Glutamatergic neuron (in vitro differentiated cells): ENCODE data around the gene ZNHIT1. TPM values are rescaled to one million over a fixed set of nuclear protein-coding genes. Genes with fewer than 3 reads are reported as not detected.

ENCODE experiments used
- DNase-seq: peaks from one replicate; pipeline ENCODE4 v3.0.0; 2022
- H3K27ac Mint-ChIP-seq: one replicate; pipeline ENCODE4 v1.8.0; 2020; ENCODE audit warnings: mild to moderate bottlenecking, mixed read lengths, inconsistent platforms; ENCODE audit not compliant: unreplicated experiment
- H3K27me3 Mint-ChIP-seq: one replicate; pipeline ENCODE4 v1.8.0; 2020; ENCODE audit warnings: mild to moderate bottlenecking, moderate library complexity, mixed read lengths, inconsistent platforms; ENCODE audit not compliant: unreplicated experiment
- H3K36me3 Mint-ChIP-seq: one replicate; pipeline ENCODE4 v1.8.0; 2020; ENCODE audit warnings: mild to moderate bottlenecking, mixed read lengths, inconsistent platforms; ENCODE audit not compliant: unreplicated experiment
- H3K4me1 Mint-ChIP-seq: one replicate; pipeline ENCODE4 v1.8.0; 2020; ENCODE audit warnings: mild to moderate bottlenecking, low read depth, mixed read lengths, inconsistent platforms; ENCODE audit not compliant: unreplicated experiment
- H3K4me3 Mint-ChIP-seq: one replicate; pipeline ENCODE4 v1.8.0; 2020; ENCODE audit warnings: mild to moderate bottlenecking, mixed read lengths, inconsistent platforms; ENCODE audit not compliant: unreplicated experiment
- H3K9me3 Mint-ChIP-seq: one replicate; pipeline ENCODE4 v1.8.0; 2020; ENCODE audit warnings: mild to moderate bottlenecking, moderate library complexity, mixed read lengths, inconsistent platforms; ENCODE audit not compliant: unreplicated experiment
- total RNA-seq: library from RNA; stranded (reverse); fragmentation: NEBNext Ultra II Directional; extraction: Animal tissue kit (Norgen Biotek cat#: 25700); gene quantifications from one replicate; pipeline ENCODE4 v1.2.1, GENCODE V29; 2021; ENCODE audit not compliant: unreplicated experiment
- TF ChIP-seq, protein P1 (sequence below): fragments of 200-600 bp; sonication (generic); IDR thresholded peaks from one replicate; pipeline ENCODE4 v1.5.0; 2021; ENCODE audit not compliant: partially characterized antibody, unreplicated experiment

The ZNHIT1 gene
- total RNA-seq, 1 donor from 2014 or later = 60.8 TPM

- TF ChIP-seq, protein P1, sequence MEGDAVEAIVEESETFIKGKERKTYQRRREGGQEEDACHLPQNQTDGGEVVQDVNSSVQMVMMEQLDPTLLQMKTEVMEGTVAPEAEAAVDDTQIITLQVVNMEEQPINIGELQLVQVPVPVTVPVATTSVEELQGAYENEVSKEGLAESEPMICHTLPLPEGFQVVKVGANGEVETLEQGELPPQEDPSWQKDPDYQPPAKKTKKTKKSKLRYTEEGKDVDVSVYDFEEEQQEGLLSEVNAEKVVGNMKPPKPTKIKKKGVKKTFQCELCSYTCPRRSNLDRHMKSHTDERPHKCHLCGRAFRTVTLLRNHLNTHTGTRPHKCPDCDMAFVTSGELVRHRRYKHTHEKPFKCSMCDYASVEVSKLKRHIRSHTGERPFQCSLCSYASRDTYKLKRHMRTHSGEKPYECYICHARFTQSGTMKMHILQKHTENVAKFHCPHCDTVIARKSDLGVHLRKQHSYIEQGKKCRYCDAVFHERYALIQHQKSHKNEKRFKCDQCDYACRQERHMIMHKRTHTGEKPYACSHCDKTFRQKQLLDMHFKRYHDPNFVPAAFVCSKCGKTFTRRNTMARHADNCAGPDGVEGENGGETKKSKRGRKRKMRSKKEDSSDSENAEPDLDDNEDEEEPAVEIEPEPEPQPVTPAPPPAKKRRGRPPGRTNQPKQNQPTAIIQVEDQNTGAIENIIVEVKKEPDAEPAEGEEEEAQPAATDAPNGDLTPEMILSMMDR = no peak
- Mint-ChIP-seq H3K27ac (no peak overlapping the region), H3K36me3 (peaks cover 6% of the 10 kb centered on the region), H3K27me3 (peaks cover 60% of the 10 kb centered on the region), H3K9me3 (peaks cover 7% of the 10 kb centered on the region), H3K4me3 (no peak overlapping the region), H3K4me1 (peaks cover 12% of the 10 kb centered on the region)
- no peak for DNase-seq
Measured at GRCh38 chr7:101173752-101174244, 44.2 kb upstream of the ZNHIT1 start.

GRCh38 chr7:101174322-101174854 lies 43.6 kb upstream of the ZNHIT1 start:
- peaks cover 4% of the 10 kb centered on the region for H3K9me3 Mint-ChIP-seq
- H3K4me3 Mint-ChIP-seq = no peak overlapping the region
- no peak for DNase-seq
- peaks cover 10% of the 10 kb centered on the region for H3K4me1 Mint-ChIP-seq
- peaks cover 57% of the 10 kb centered on the region for H3K27me3 Mint-ChIP-seq
- TF ChIP-seq, protein P1 = no peak
- H3K27ac Mint-ChIP-seq = no peak overlapping the region
- H3K36me3 Mint-ChIP-seq = peaks cover 6% of the 10 kb centered on the region

DNA sequence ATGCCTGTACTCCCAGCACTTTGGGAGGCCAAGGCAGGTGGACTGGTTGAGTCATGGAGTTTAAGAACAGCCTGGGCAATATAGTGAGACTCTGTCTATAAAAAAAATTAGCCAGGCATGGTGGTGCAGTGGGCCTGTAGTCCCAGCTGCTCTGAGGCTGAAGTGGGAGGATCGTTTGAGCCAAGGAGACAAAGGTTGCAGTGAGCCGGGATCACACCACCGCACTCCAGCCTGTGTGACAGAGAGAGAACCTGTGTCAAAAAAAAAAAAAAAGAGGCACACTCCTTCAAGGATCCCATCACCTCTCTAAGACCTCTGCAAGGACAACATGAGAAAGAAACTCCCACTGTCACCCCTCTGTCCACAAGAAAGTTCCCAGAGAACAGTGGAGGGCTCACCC lies 42.3 kb upstream of the ZNHIT1 start:
- Mint-ChIP-seq H3K36me3 (peaks cover 6% of the 10 kb centered on the region), H3K27ac (no peak overlapping the region), H3K4me1 (peaks cover 5% of the 10 kb centered on the region), H3K27me3 (peaks cover 47% of the 10 kb centered on the region), H3K4me3 (no peak overlapping the region), H3K9me3 (peaks cover 3% of the 10 kb centered on the region)
- no peak for DNase-seq
- TF ChIP-seq, protein P1 = no peak

- Mint-ChIP-seq H3K4me1 (no peaks in the 10 kb centered on the region), H3K9me3 (peaks cover 6% of the 10 kb centered on the region)
Measured at GRCh38 chr7:101177644-101178043, 40.3 kb upstream of the ZNHIT1 start.

DNA sequence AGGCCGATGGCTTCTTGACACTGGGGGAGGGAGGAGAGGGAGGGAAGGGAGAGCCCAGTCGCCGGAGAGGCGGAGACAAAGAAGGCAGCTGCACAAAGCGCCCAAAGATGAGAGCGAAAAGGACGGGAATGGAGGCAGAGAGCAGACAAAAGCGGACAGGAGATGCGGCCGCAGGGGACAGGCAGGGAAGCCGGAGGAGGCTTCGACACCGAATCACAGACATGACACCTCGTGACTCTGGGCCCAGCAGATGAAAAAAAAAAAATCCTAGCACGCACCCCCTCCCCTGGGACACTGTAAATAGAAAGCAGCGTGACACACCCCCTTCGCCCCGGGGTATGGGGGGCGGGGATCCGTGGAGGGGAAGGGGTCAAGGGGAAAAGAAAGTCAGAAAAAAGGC lies 38.8 kb upstream of the ZNHIT1 start:
- Mint-ChIP-seq H3K4me1 (no peaks in the 10 kb centered on the region), H3K9me3 (peaks cover 4% of the 10 kb centered on the region), H3K4me3 (peak overlapping the region; percentile 90), H3K36me3 (peaks cover 6% of the 10 kb centered on the region), H3K27me3 (peaks cover 27% of the 10 kb centered on the region), H3K27ac (peak overlapping the region; percentile 88)
- TF ChIP-seq, protein P1 = no peak
- peak; percentile 50 for DNase-seq

More at GRCh38 chr7:101177644-101178043, 40.3 kb upstream of the ZNHIT1 start:
- H3K27me3 Mint-ChIP-seq = peaks cover 35% of the 10 kb centered on the region
- TF ChIP-seq, protein P1 = no peak
- H3K4me3 Mint-ChIP-seq = no peak overlapping the region
- peaks cover 6% of the 10 kb centered on the region for H3K36me3 Mint-ChIP-seq
- H3K27ac Mint-ChIP-seq = no peak overlapping the region
- no peak for DNase-seq
